Activated T-helper 1 cell treated with anti-CD3 and anti-CD28 coated beads, Interleukin-12 subunit alpha, Interleukin-12 subunit beta, Interleukin-2, Interleukin-4 antibody, amounts not matched to agents 30 ng/mL and 10 ng/mL and 1 ng/mL, durations not matched to agents 14 hours and 24 hours and 36 hours (primary cell): ENCODE data around the gene RSPH1. TPM values are rescaled to one million over a fixed set of nuclear protein-coding genes. Genes with fewer than 3 reads are reported as not detected.

ENCODE experiments used
- DNase-seq: peaks from one replicate; pipeline ENCODE4 v3.0.0; 2021; ENCODE audit warnings: low spot score
- H3K27ac Mint-ChIP-seq: one replicate; pipeline ENCODE4 v1.8.0; 2021; ENCODE audit warnings: mild to moderate bottlenecking, mixed read lengths
- H3K27me3 Mint-ChIP-seq: one replicate; pipeline ENCODE4 v1.8.0; 2022; ENCODE audit warnings: mild to moderate bottlenecking, moderate library complexity, mixed read lengths; ENCODE audit not compliant: insufficient read depth
- H3K36me3 Mint-ChIP-seq: one replicate; pipeline ENCODE4 v1.8.0; 2021; ENCODE audit warnings: low read depth, mixed read lengths
- H3K4me1 Mint-ChIP-seq: one replicate; pipeline ENCODE4 v1.8.0; 2021; ENCODE audit warnings: low read depth, mixed read lengths
- H3K4me3 Mint-ChIP-seq: one replicate; pipeline ENCODE4 v1.8.0; 2021; ENCODE audit warnings: mild to moderate bottlenecking, moderate library complexity, mixed read lengths
- H3K9me3 Mint-ChIP-seq: one replicate; pipeline ENCODE4 v1.8.0; 2021; ENCODE audit warnings: mixed read lengths
- intact Hi-C: fragments of 100-400 bp; cut with micrococcal nuclease; formaldehyde crosslinking; loops from one replicate; pipeline ENCODE4 v1.15.1; 2024
- total RNA-seq: library from RNA; stranded (reverse); gene quantifications from 2 replicates; pipeline ENCODE4 v1.2.3, GENCODE V29; 2022

The RSPH1 gene
- total RNA-seq, 1 donor from 2014 or later: not detected

DNA sequence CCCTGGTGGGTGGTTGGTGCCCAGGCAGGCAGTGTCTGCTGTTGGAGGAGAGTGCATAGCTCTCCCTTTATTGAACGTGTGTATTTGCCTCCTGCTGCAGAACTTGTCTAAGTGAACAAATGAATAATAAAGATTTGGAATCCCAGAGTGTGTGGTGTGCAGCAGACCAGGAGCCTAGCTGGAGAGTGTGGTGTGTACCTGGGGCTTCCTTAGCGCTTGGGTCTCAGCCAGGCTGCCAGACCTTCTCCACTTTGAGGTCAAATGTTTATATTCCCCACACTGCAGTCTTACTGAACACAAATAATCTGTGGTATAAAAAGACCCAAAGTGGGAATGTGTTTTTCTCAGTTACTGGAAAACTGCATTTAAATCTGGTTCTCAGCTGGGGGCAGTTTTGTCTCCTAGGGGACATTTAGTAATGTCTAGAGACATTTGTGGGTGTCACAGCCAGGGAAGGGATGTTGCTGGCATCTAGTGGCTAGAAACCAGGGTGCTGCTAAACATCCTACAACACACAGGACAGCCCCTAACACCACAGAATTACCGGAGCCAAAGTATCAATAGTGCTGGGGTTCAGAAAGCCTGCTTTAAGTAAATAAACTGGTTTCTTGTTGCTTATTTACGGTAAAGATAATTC lies 41.2 kb upstream of the RSPH1 start:
- Mint-ChIP-seq H3K4me1 (no peaks in the 10 kb centered on the region), H3K27me3 (no peaks in the 10 kb centered on the region), H3K4me3 (no peak overlapping the region), H3K27ac (no peak overlapping the region), H3K36me3 (peaks cover 8% of the 10 kb centered on the region), H3K9me3 (no peaks in the 10 kb centered on the region)
- intact Hi-C loops: loop anchor here (1.0 kb wide), 1 partner anchor 70 kb away; no protein-coding TSS in a partner anchor
- DNase-seq: no peak

- no peak overlapping the region for H3K27ac Mint-ChIP-seq
- H3K4me1 Mint-ChIP-seq: no peaks in the 10 kb centered on the region
- intact Hi-C loops: no loop called here
- no peak for DNase-seq
- H3K27me3 Mint-ChIP-seq: no peaks in the 10 kb centered on the region
- no peak overlapping the region for H3K4me3 Mint-ChIP-seq
- peaks cover 8% of the 10 kb centered on the region for H3K36me3 Mint-ChIP-seq
- no peaks in the 10 kb centered on the region for H3K9me3 Mint-ChIP-seq
Observed at GRCh38 chr21:42536601-42537000, 40.6 kb upstream of the RSPH1 start.

DNA sequence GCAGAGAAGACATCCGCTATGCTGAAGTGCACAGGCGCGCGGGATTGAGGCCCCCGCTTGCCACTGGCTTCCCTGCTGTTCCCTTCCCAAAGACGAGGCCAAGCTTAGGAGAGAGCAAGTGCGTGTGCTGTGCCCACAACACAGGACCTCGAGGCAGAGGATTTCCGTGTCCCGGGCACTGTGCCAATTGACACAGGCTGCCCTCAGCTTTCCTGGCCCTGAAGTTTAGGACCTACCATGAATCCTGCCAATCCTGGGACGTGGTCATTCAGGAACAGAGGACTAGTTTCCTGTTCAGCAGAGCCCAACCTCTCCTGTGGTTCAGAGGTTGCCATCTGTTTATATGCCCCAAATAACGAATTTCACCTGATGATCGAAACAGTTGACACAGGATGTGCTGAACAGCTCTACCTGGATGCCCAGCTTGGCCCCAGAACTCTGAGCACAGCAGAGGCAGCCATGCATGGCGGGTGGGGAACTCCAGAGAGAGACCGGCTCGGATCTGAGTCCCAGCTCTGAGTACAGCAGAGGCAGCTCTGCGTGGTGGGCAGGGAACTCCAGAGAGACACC lies 39.7 kb upstream of the RSPH1 start:
- intact Hi-C loops: no loop called here
- no peak for DNase-seq
- Mint-ChIP-seq H3K27me3 (no peaks in the 10 kb centered on the region), H3K4me3 (no peak overlapping the region), H3K27ac (no peak overlapping the region), H3K36me3 (peaks cover 6% of the 10 kb centered on the region), H3K4me1 (peaks cover 1% of the 10 kb centered on the region), H3K9me3 (no peaks in the 10 kb centered on the region)

GRCh38 chr21:42534421-42535378 lies 38.7 kb upstream of the RSPH1 start:
- DNase-seq: no peak
- H3K4me1 Mint-ChIP-seq: peaks cover 11% of the 10 kb centered on the region
- H3K4me3 Mint-ChIP-seq: peak overlapping the region; percentile 20
- H3K27me3 Mint-ChIP-seq: no peaks in the 10 kb centered on the region
- H3K27ac Mint-ChIP-seq: peak overlapping the region; percentile 48
- intact Hi-C loops: no loop called here
- peaks cover 14% of the 10 kb centered on the region for H3K36me3 Mint-ChIP-seq
- H3K9me3 Mint-ChIP-seq: no peaks in the 10 kb centered on the region

GRCh38 chr21:42533963-42534355 lies 37.9 kb upstream of the RSPH1 start:
- no peaks in the 10 kb centered on the region for H3K27me3 Mint-ChIP-seq
- intact Hi-C loops: no loop called here
- no peak for DNase-seq
- no peaks in the 10 kb centered on the region for H3K9me3 Mint-ChIP-seq
- H3K27ac Mint-ChIP-seq: no peak overlapping the region
- peaks cover 18% of the 10 kb centered on the region for H3K36me3 Mint-ChIP-seq
- H3K4me3 Mint-ChIP-seq: peak overlapping the region; percentile 20
- peaks cover 15% of the 10 kb centered on the region for H3K4me1 Mint-ChIP-seq

DNA sequence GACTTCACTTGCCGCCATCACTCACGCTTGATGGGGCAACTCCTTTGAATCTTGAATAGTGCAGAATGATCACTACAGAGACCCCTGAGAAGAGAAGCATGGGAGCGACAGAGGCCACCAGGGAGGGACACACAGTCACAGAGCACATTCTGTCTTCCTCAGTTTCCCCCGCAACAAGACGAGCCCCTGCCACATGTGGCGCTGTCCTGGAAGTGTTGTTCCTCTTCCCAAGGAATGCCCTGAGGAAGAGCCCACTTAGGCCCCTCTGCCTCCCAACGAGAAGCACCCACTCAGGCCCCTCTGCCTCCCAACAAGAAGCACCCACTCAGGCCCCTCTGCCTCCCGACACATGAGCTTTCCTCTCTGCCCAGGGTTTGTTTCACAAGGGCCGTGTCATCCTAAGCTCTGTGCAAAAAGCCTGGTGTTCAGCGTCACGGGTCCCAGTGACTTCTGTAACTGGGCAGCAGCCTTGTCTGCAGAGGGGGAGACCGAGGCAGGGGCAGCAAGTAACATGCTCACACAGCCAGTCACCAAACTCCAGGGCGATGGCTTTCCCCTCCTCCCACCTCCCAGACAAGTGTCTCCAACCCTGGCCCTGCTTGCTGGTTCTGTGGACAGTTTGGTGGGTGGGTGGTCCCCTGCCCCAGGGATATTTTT lies 37.4 kb upstream of the RSPH1 start:
- peaks cover 18% of the 10 kb centered on the region for H3K36me3 Mint-ChIP-seq
- H3K4me1 Mint-ChIP-seq: peaks cover 15% of the 10 kb centered on the region
- H3K4me3 Mint-ChIP-seq: no peak overlapping the region
- no peaks in the 10 kb centered on the region for H3K9me3 Mint-ChIP-seq
- no peak overlapping the region for H3K27ac Mint-ChIP-seq
- intact Hi-C loops: no loop called here
- DNase-seq: no peak
- H3K27me3 Mint-ChIP-seq: no peaks in the 10 kb centered on the region

DNA sequence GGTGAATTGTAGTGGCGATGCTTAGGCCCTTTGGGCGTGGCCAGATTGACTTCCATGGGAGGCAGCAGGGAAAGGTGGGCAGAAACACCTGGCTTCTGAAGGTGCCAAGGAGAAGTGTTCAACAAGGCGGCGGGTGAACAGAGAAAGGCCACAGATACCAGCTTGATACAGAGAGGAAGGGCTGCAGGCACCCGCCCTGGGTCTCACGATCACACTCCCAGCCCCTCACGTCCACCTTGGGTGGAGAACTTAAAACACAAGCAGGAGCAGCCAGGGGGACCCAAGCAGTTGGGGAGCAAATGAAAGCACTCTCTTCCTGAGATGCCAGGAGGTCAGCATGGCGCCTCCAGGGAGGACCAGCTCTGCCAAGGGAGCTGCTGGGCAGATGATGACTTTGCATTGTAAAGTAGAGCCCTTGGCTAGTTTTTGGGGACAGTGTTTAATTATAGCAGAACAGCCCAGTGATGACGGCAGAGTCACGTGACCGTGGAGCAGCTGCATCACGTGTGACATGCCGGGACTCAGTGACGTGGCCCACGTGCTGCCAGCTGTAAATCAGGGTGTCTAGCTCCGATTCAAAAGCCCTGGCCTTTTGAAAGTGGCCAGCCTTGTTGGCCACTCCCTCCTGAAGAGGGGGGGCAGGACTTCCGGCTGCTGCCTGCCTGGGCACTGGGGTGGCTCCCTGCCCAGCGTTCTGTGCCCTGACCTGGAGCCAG lies 36.6 kb upstream of the RSPH1 start:
- intact Hi-C loops: no loop called here

GRCh38 chr21:42531771-42532170 lies 35.7 kb upstream of the RSPH1 start:
- no peak for DNase-seq

More for the DNA sequence above, 36.6 kb upstream of the RSPH1 start:
- H3K9me3 Mint-ChIP-seq: no peaks in the 10 kb centered on the region
- DNase-seq: no peak
- peaks cover 18% of the 10 kb centered on the region for H3K36me3 Mint-ChIP-seq
- H3K27me3 Mint-ChIP-seq: no peaks in the 10 kb centered on the region
- no peak overlapping the region for H3K27ac Mint-ChIP-seq
- H3K4me1 Mint-ChIP-seq: peaks cover 22% of the 10 kb centered on the region
- H3K4me3 Mint-ChIP-seq: no peak overlapping the region

GRCh38 chr21:42530167-42530518 lies 34.1 kb upstream of the RSPH1 start:
- no peak for DNase-seq
- Mint-ChIP-seq H3K27ac (peak overlapping the region; percentile 63), H3K4me1 (peaks cover 45% of the 10 kb centered on the region), H3K36me3 (peaks cover 28% of the 10 kb centered on the region), H3K4me3 (no peak overlapping the region), H3K9me3 (no peaks in the 10 kb centered on the region), H3K27me3 (no peaks in the 10 kb centered on the region)
- intact Hi-C loops: no loop called here

More at GRCh38 chr21:42531771-42532170, 35.7 kb upstream of the RSPH1 start:
- H3K4me3 Mint-ChIP-seq: no peak overlapping the region
- peaks cover 20% of the 10 kb centered on the region for H3K36me3 Mint-ChIP-seq
- H3K27me3 Mint-ChIP-seq: no peaks in the 10 kb centered on the region
- no peak overlapping the region for H3K27ac Mint-ChIP-seq
- intact Hi-C loops: no loop called here
- H3K4me1 Mint-ChIP-seq: peaks cover 30% of the 10 kb centered on the region
- no peaks in the 10 kb centered on the region for H3K9me3 Mint-ChIP-seq

DNA sequence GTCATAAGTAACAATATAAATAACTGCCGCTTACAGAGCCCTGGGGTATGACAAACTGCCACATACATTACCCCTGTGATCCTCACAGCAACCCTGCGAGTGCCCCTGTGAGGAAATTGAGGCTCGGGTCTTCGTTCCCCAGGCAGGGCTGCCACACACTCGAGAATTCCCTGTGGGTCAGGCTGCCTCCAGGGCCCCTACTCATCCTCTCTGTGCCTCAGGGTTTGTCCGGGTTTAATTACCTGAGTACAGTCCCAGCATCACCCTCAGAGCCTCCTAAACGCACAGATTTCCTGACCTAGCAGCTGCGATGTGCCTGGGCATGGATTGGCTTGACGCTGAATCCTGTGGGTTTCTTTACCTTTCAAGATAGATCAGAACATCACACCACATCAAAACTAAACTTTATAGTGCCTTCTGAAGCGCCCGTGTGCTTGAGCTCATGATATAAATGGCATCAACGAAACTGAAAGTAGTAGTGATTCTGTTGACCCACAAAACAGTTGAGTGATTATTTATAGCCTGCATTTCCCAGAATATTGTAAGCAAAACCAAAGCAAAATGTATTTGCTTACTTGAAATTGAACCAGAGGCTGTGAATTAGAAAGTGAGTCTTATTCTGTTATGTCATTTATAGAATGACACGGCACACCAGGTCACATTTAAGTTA lies 31.6 kb upstream of the RSPH1 start:
- peak overlapping the region; percentile 72 for H3K4me3 Mint-ChIP-seq
- H3K27ac Mint-ChIP-seq: peak overlapping the region; percentile 75
- H3K27me3 Mint-ChIP-seq: no peaks in the 10 kb centered on the region
- H3K4me1 Mint-ChIP-seq: peaks cover 58% of the 10 kb centered on the region
- peak; percentile 50 for DNase-seq
- no peaks in the 10 kb centered on the region for H3K9me3 Mint-ChIP-seq
- intact Hi-C loops: loop anchor here (1.0 to 5.0 kb wide), 9 partner anchors 13 to 380 kb away; partner anchors contain the start of genes RSPH1 and UBASH3A
- peaks cover 36% of the 10 kb centered on the region for H3K36me3 Mint-ChIP-seq

DNA sequence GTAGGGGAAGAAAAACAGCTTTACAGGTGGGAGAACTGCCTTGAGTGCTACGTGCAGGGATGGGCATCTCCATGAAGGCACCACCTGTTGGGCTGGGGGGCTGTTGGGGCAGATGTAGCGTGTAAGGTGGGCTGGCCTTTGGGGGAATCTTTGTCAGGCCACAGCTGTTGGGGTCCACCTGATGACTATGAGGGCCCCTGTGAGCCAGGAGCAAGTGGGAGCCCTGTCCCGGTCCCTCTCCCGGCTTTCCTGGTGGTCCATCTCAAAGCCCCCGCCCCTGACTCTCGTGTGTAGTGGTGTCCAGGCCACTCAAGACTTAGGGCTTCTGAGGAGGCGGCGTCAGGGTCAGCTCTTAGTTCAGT lies 31.1 kb upstream of the RSPH1 start:
- Mint-ChIP-seq H3K36me3 (peaks cover 36% of the 10 kb centered on the region), H3K4me1 (peaks cover 58% of the 10 kb centered on the region), H3K27ac (peak overlapping the region; percentile 87), H3K4me3 (peak overlapping the region; percentile 37), H3K27me3 (no peaks in the 10 kb centered on the region), H3K9me3 (no peaks in the 10 kb centered on the region)
- DNase-seq: no peak
- intact Hi-C loops: loop anchor here (1.0 to 5.0 kb wide), 8 partner anchors 13 to 380 kb away; partner anchors contain the start of genes RSPH1 and UBASH3A

DNA sequence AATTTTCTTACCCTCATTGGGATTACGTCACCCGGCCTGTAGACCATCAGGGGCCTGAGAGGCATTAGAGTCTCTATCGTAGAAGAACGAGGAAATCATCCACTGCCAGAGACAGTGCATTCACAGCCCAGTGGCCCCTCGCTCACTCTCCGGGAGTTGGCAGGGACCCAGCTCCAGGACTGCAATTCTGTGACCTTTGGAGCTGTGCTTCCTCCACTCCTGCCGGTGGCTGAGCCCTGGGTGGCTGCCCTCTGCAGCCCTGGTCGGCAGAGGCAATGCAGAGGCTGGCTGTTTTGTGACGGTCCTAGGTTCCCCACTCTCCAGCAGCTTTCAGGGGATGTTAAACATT lies 30.3 kb upstream of the RSPH1 start:
- no peak for DNase-seq
- H3K9me3 Mint-ChIP-seq: no peaks in the 10 kb centered on the region
- peaks cover 40% of the 10 kb centered on the region for H3K36me3 Mint-ChIP-seq
- no peak overlapping the region for H3K4me3 Mint-ChIP-seq
- H3K27me3 Mint-ChIP-seq: peaks cover 2% of the 10 kb centered on the region
- peaks cover 62% of the 10 kb centered on the region for H3K4me1 Mint-ChIP-seq
- intact Hi-C loops: loop anchor here (5.0 kb wide), 6 partner anchors 104 to 379 kb away; partner anchors contain the start of gene UBASH3A
- H3K27ac Mint-ChIP-seq: no peak overlapping the region
